HG03442 (cell line): Measurements from ENCODE around the gene EIF2B2.

Source experiments
- ATAC-seq: cut with Tn5 transposase; IDR thresholded peaks from one replicate; pipeline ENCODE4 v1.9.1; 2021; ENCODE audit warnings: mild to moderate bottlenecking, moderate library complexity; ENCODE audit not compliant: unreplicated experiment

Gene EIF2B2

DNA sequence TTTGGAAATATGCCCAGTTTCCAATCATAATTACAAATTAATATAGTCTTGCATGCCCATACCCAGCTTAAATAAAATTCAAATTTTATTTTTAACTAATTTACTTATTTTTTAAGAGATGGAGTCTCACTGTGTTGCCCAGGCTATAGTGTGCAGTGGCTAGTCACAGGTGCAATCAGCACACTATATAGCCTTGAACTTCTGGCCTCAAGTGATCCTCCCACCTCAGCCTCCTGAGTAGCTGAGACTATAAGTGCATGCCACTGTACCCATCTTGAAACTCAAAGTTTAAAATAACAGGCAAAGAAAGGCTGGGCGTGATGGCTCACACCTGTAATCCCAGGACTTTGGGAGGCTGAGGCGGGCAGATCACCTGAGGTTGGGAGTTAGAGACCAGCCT is 38.2 kb downstream of the EIF2B2 start:
- no peak for ATAC-seq

DNA sequence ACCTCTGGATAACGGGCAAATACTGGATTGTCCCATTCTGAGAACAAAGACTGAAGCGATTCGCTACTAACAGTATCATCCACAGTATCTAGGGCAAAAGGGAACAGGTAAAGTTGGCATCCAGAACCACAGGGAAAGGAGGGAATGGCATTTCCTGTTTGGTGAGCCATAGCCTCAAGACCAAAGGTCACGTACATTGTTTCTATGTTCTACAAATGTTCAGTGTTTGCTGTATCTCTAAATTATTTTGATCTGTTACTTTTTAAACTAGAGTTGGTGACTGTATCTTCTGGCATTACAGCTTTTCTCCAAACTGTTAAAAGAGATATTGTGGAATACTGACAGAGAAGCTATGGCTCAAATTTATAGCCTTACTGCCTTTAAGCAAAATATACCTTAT is 38.9 kb downstream of the EIF2B2 start:
- no peak for ATAC-seq

DNA sequence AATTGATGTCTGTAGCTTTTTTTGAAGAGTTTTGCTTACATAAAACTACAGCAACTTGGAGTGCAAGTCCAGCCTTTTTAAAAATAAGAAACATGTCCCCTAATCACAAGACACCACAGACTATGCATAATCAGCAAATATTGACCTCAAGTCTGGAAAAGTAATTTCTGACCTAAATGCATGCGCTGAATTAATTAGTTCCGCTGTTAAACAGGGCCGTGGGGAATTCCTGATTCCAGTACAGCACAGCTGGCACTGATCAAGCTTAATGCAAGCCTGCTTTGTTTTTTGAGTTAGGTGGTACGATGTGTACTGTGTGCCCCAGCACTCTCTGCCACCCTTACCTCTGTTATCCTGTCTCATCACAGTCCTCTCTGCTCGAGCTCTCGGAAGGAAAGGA is 39.3 kb downstream of the EIF2B2 start:
- ATAC-seq = no peak

DNA sequence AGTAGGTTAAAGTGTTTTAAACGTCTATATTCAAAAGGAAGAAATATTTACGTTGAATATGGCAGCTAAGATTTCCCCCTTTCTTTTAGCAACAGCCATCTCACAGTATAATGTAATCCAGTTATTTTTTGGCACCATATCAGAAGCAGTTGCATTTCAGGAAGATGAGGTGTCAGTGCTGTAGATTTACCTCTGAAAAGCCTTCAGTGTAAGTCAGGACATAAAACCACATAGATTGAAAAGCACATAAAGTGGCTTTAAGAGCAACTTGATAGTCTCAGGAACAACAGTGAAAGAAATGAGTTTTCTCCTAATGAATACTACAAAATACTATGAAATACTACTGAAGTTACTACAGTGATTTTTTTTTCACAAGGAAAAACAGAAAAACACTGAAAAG is 41.6 kb downstream of the EIF2B2 start:
- ATAC-seq = no peak

DNA sequence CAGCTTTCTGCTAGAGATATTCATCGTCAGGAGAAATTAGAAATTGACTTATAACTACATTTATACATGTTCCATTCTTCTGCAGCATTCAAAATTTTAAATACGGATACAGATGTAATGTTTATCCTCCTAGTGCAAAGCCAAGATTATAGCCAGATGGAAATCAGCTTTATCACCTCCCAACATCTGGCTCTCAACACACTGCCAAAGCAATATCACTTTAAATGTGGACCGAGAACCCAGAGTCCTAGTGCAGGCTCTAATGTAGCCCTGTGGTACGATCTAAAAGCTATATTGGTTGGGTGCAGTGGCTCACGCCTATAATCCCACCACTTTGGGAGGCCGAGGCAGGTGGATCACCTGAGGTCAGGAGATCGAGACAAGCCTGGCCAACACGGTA is 42.0 kb downstream of the EIF2B2 start:
- ATAC-seq = no peak

DNA sequence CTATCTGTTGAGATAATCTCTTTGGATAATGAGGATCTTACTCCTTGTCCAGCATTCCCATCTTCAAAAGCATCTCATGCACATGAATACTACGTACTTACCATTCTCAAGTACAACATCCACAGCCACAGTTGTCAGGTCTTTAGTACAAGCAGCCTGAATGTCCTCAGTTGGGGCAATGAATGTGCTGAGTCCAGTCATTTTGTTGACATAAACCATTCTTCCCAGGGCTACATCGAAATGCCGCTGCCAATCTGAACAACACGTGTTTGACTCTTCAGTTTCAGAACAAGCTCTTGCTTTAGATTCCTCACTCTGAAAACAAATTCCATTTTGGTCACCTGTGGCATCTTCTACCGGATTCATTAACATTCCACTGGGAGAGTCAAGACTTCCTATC is 43.6 kb downstream of the EIF2B2 start:
- ATAC-seq = no peak

DNA sequence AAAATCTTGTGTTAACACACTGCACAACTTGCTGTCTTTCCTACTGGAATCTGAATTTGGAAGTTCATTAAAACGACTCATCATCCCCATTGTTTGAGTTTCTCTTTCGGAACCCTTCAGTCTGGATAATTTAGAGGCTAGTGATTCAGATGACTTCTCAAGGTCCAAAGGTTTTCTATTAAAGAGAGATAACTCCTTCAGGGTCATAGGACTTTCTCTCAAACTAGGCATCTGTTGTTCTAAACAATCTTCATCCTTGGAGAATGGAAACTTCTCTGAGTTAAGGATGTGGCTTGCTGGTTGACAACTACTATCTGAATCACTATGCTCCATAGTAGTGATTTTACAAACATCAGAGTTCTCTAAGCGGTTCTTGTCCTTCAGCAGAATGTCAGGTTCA is 44.2 kb downstream of the EIF2B2 start:
- no peak for ATAC-seq

DNA sequence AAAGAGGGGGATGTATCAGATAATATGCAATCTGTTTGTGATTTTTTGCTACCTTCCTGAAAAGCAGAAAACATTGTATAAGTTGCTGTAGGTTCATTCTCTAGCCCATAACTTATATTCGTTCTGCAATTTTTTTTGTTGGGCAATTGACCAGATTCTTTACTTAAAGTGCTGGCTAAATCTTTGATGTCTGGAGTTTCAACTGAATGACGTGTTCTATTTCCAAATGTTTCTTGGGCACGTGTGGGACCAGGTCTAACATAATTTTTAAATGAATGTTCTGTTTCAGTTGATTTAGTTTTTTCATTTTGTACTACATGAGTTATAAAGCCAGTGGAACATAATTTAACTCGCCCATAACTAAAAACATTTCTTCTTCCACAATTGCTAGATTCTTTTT is 44.8 kb downstream of the EIF2B2 start:
- ATAC-seq = no peak

DNA sequence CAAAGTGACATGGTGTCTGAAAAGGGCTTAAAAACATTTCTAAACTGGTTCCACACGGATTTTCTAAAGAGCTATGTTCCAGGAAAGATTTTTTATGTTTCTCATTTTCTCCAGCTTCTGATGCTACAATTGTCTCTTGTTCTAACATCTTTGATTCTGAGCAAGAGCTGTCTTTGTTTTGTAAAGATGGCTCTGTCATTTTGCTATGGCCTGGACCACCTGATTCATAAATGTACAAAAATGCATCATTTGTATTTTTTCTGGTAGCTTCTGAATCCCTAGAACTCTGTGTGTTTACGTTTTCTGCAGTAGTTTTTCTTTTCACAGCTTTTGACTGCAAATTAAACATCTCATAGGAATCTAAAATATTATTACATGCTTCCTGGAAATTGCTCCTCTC is 45.4 kb downstream of the EIF2B2 start:
- ATAC-seq = no peak

DNA sequence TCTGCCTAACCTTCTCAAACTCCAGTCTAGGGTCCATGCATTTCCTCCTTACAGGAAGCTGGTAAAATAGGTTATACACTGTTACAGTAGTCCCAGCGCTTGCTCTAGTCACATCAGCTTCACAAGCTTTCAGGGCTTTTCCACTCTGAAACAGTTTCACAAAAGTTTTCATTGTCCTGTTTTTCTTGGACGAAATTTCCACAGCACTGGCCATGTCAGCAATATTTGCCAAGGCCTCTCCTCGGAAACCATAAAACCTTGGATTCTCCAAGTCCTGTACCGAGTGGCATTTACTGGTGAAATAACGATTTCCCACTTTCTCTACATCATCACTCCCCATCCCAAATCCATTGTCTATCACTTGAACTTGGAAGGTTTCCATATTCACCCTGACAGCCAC is 46.4 kb downstream of the EIF2B2 start:
- ATAC-seq = no peak

DNA sequence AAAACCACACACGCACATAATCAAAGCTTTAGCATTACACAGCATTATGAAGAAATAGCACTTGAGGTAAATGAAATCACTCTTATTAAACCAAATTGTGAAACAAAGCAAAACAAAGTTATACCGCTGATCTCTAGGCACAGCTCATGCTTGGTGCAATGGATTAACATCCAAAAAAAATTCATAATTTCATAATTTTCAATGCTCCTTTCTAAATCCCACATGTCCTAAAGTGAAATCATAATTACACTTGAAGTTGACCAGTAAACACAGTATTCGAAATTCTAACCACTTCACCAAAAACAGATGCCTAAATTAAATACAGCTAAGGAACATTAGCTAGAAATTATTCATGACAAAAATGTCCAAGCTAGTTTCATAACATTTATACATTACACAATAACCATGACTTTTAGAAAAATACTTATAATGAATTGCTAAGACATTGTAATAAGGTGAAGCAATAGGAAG is 47.0 kb downstream of the EIF2B2 start:
- no peak for ATAC-seq

DNA sequence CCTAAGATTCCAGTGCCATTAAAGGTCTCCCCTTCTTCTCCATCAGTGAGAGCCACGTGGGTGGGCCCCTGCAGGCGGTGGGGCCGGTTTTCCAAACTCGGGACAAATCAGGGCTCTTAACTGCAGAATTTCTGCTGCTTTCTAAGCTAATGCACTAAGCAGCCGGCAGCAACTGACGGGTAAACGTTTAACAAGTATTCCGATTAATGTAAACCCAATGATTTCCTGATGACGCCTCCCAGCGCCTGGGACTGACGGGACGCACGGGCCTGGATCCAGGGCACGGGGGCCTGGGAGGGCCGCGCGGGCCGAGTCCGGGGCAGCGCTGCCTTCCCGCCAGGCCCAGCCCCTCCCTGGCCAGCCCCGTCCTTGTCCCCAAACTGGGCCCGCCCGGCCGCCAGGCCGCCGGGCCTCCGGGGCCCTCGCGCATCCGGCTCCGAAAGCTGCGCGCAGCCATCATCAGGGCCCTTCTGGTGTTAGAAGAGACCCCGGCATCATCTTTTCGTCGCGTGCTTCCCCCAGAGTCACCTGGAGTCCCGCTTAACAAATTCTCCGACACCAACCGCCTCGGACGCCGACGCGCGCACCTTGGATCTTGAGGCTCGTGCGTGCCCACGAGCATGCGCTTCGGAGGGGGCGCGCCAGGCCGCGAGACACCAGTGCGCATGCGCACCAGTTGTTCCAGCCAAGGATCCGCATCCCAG is 48.3 kb downstream of the EIF2B2 start, which contains the start of gene MLH3:
Gene MLH3 (minus strand): TSS at position 616 of the 704 bp plus-strand sequence. CDS start 1,812 bp downstream, outside the sequence.
- peak; percentile 61 for ATAC-seq

DNA sequence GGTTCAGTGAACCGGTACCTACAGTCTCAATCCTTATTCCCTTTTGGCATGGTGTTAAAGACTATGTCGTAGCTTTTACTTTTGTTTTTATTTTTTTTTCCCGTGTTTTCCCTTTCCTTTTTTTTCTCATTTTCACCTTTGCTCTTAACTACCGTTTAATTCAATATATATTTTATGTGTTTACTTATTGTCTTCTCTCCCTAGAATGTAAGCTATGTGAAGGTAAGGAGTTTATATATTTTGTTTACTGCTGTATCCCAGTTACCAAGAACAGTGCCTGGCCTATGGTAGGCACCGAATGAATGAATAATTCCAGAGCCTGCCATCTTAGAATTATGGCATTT is 48.8 kb downstream of the EIF2B2 start:
- ATAC-seq = no peak

DNA sequence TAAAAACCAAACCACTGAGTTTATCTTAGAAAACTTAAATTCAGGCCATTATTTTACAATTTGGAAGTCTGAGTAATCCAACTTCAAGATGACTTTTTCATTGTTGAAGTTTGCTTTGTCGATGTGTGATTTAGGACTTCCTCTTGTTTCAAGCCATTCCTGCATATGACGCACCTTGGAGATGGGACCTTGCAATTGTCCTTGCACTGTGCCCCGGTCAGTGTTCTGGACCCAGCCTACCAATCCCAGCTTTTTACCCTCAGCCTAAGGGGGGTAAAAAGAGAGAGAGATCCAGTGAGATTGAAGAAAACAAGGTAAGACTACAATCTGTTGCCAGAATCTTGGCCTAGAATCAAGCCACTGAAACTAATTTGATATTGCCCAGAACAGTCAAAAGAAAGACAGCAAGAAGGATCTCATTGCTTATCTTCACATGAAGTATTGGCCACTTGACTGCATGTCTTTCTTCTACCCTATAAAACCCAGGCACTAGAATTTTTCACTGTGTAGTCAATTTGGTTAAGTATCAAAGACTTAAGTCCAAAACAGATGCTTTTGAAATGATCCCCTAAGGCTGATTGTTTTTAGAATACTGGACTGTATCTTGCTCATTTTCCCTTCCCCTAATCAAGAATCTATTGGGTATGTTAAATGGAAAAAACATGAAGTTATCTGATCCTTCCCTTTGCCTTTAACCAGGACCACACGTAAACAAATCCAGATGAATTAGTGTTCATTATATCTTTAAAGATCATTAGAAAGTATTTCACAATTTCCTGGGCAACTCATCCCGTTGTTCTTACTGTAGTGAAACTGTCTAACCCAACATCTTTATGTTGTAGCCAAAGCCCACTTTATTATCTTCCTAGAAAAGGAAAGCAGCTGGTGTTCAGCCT is 50.9 kb downstream of the EIF2B2 start:
- no peak for ATAC-seq

DNA sequence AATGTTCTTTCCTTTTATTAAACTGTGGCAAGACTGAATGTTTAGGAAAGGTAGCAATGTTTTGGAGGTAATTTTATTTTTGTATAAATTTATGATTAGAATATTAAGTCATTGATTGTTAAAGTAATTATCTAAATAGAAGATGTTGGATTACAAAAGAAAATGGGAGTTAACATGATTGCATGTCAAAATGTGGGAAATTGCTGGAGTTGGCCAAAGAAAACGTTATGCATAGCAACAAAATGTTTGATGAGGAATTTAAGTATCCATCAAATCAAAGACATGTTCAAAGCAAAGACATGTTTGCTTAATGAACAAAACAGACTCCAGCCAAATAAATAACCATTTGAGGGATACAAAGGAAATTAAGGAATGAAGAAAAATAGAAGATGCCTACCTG is 51.7 kb downstream of the EIF2B2 start:
- ATAC-seq = no peak

DNA sequence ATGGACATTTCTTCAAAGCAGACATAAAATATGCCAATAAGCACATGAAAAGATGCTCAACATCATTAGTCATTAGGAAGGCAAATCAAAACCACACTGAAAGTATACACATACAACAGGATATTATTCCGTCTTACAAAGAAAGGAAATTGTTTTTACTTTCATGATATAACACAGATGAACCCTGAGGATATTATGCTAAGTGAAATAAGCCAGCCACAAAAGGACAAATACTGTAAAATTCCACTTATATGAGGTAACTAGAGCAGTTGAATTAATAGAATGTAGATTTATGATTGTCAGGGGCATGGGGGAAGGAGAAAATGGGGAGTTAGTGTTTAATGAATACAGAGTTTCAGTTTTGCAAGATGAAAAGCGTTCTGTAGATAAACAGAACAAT is 56.9 kb downstream of the EIF2B2 start:
- ATAC-seq = no peak

DNA sequence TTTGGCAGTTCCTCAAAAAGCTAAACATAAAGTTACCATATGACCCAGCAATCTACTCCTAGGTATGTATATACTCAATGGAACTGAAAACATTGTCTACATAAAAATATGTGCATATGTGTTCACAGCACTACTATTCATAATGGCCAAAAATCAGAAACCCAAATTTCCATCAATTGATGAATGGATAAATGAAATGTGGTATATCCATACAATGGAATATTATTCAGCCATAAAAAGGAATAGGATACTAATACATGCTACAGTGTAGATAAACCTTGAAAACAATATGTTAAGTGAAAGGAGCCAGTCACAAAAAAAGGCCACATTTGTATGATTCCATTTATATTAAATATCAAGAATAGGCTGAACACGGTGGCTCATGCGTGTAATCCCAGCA is 57.7 kb downstream of the EIF2B2 start:
- no peak for ATAC-seq
